Breast epithelium (tissue), 3 donors: ENCODE data around the gene INSC.

Experiments
- CTCF ChIP-seq, 3 donors: fragments of 450-650 bp; IDR thresholded peaks; one replicate each; pipeline ENCODE4 v1.5.1; 2016 to 2017; ENCODE audit warnings: antibody characterized with exemption in 3 of 3, mild to moderate bottlenecking in 3 of 3, moderate library complexity in 3 of 3
- POLR2A ChIP-seq: fragments of 450-650 bp; IDR thresholded peaks from one replicate; pipeline ENCODE4 v1.6.1; 2016; ENCODE audit warnings: antibody characterized with exemption, mild to moderate bottlenecking, moderate library complexity
- POLR2AphosphoS5 ChIP-seq, 3 donors: sonication (generic); formaldehyde crosslinking; IDR thresholded peaks; one replicate each; pipeline ENCODE4 v1.6.1; 2017; ENCODE audit warnings: antibody characterized with exemption in 3 of 3

GRCh38 chr11:15139096-15139770, 24.5 kb downstream of the INSC start:
- TF ChIP-seq CTCF (IDR thresholded peaks at IDR 0.05) = no peak
- no peak for TF ChIP-seq POLR2AphosphoS5 (IDR thresholded peaks at IDR 0.05)
- TF ChIP-seq POLR2A = no peak
